HCT116 (cell line): Measurements from ENCODE around the gene DNAAF8. TPM values are rescaled to one million over a fixed set of nuclear protein-coding genes. Genes with fewer than 3 reads are reported as not detected.

ENCODE experiments used
- ATAC-seq: fragments of 200-7000 bp; cut with Tn5 transposase; 2 replicates; pipeline ENCODE4 v1.9.1; 2020; ENCODE audit warnings: mild to moderate bottlenecking, moderate library complexity
- BruUV-seq: library from RNA; stranded (reverse); fragments of 400-500 nt; replicated peaks from 2 replicates; lab custom pipeline; 2021; lab: Mats Ljungman, UMichigan
- CTCF ChIA-PET: fragments of 300-600 bp; sonication (Branson Sonifier 250); formaldehyde crosslinking; loops from one replicate; lab custom pipeline; 2021; ENCODE audit warnings: antibody characterized with exemption; lab: Charles Lee
- POLR2A ChIA-PET: fragments of 300-600, 350-600 bp; sonication (Branson Sonifier 250); formaldehyde crosslinking; loops from one replicate; lab custom pipeline; 2021; ENCODE audit warnings: antibody characterized with exemption; lab: Charles Lee
- RAD21 ChIA-PET, 2 experiments: fragments of 300-600 bp; sonication (Branson Sonifier 250); formaldehyde crosslinking; loops; one replicate each; lab custom pipeline; 2023; ENCODE audit warnings: low total read pairs in 2 of 2; ENCODE audit not compliant: uncharacterized antibody in 2 of 2, unreplicated experiment in 2 of 2, low non-redundant PET in 1 of 2; lab: Charles Lee
- DNase-seq: peaks from one replicate; pipeline ENCODE4 v3.0.0-alpha.2; 2010; ENCODE audit warnings: low read depth, low spot score
- H2AFZ ChIP-seq: fragments of 200-600 bp; shearing (Covaris generic), sonication (generic); 2 replicates; pipeline ENCODE4 v1.6.1; 2017; ENCODE audit warnings: low read depth, mixed run types, mixed read lengths, antibody characterized with exemption, low read length; ENCODE audit not compliant: poor library complexity, severe bottlenecking
- H3K27ac ChIP-seq: 2 replicates; pipeline ENCODE4 v1.5.1; 2012; ENCODE audit warnings: low read depth, low read length
- H3K27me3 ChIP-seq: fragments of 200-600 bp; sonication (generic); 2 replicates; pipeline ENCODE4 v1.6.1; 2016; ENCODE audit warnings: mixed run types, low read length, mixed read lengths; ENCODE audit not compliant: insufficient read depth
- H3K36me3 ChIP-seq, 2 experiments: fragments of 200-500 bp in 1 of 2; fragments of 200-600 bp in 1 of 2; sonication (Bioruptor generic) in 1 of 2; sonication (generic) in 1 of 2; 2 replicates each; pipeline versions ENCODE4 v1.5.1 to v1.6.1; 2014 to 2016; ENCODE audit warnings: low read length in 2 of 2, inconsistent platforms in 1 of 2, mixed read lengths in 1 of 2, mixed run types in 1 of 2; ENCODE audit not compliant: insufficient read depth in 2 of 2, control insufficient read depth in 1 of 2
- H3K4me1 ChIP-seq, 2 experiments: fragments of 200-600 bp in 1 of 2; sonication (generic) in 1 of 2; 2 replicates each; pipeline versions ENCODE4 v1.5.1 to v1.6.1; 2012 to 2017; ENCODE audit warnings: low read length in 2 of 2, inconsistent platforms in 1 of 2, mild to moderate bottlenecking in 1 of 2, mixed read lengths in 1 of 2, mixed run types in 1 of 2, moderate library complexity in 1 of 2; ENCODE audit not compliant: insufficient read depth in 2 of 2, control insufficient read depth in 1 of 2
- H3K4me2 ChIP-seq: fragments of 200-600 bp; sonication (generic); 2 replicates; pipeline ENCODE4 v1.6.1; 2017; ENCODE audit warnings: mixed run types, low read length, mixed read lengths
- H3K4me3 ChIP-seq, 2 experiments: fragments of 200-600 bp in 1 of 2; sonication (generic) in 1 of 2; replicated peaks in 1 of 2; 2 replicates each; pipeline ENCODE4 v1.5.1; 2011 to 2016; ENCODE audit warnings: low read length in 2 of 2, control low read depth in 1 of 2, low read depth in 1 of 2, mild to moderate bottlenecking in 1 of 2, mixed read lengths in 1 of 2, mixed run types in 1 of 2
- H3K79me2 ChIP-seq: fragments of 200-600 bp; sonication (generic); 2 replicates; pipeline ENCODE4 v1.6.1; 2017; ENCODE audit warnings: mild to moderate bottlenecking, mixed run types, low read length, moderate library complexity, mixed read lengths; ENCODE audit not compliant: insufficient read depth
- H3K9ac ChIP-seq: fragments of 200-600 bp; sonication (generic); 2 replicates; pipeline ENCODE4 v1.6.1; 2016; ENCODE audit warnings: low read length, mixed read lengths
- H3K9me2 ChIP-seq: fragments of 200-600 bp; sonication (generic), shearing (Covaris generic); 2 replicates; pipeline ENCODE4 v1.6.1; 2017; ENCODE audit warnings: mixed run types, mild to moderate bottlenecking, moderate library complexity; ENCODE audit not compliant: insufficient read depth
- H3K9me3 ChIP-seq, 2 experiments: fragments of 200-500 bp in 1 of 2; fragments of 200-600 bp in 1 of 2; sonication (Bioruptor generic) in 1 of 2; sonication (generic) in 1 of 2; 2 replicates each; pipeline ENCODE4 v1.6.1; 2014 to 2017; ENCODE audit warnings: low read length in 2 of 2, mixed read lengths in 2 of 2, inconsistent platforms in 1 of 2, low read depth in 1 of 2, mild to moderate bottlenecking in 1 of 2, mixed run types in 1 of 2, moderate library complexity in 1 of 2; ENCODE audit not compliant: control insufficient read depth in 1 of 2, insufficient read depth in 1 of 2
- H4K20me1 ChIP-seq: fragments of 200-600 bp; sonication (generic), shearing (Covaris generic); 2 replicates; pipeline ENCODE4 v1.6.1; 2017; ENCODE audit warnings: mixed run types, mild to moderate bottlenecking, moderate library complexity; ENCODE audit not compliant: insufficient read depth
- CBX3 ChIP-seq: IDR thresholded peaks from 2 replicates; pipeline ENCODE4 v1.6.1; 2012; ENCODE audit warnings: low read depth
- ELF1 ChIP-seq: IDR thresholded peaks from 2 replicates; pipeline ENCODE4 v1.6.1; 2012; ENCODE audit warnings: low read depth, borderline replicate concordance
- EZH2 ChIP-seq: fragments of 200-600 bp; sonication (generic); IDR thresholded peaks from 2 replicates; pipeline ENCODE4 v1.6.1; 2017; ENCODE audit warnings: antibody characterized with exemption, mixed run types
- JUND ChIP-seq: IDR thresholded peaks from 2 replicates; pipeline ENCODE4 v1.6.1; 2012
- POLR2A ChIP-seq: IDR thresholded peaks from 2 replicates; pipeline ENCODE4 v1.7.0; 2011; ENCODE audit warnings: borderline replicate concordance; ENCODE audit not compliant: insufficient read depth, insufficient read length; ENCODE audit errors: extremely low read depth
- POLR2AphosphoS5 ChIP-seq: IDR thresholded peaks from 2 replicates; pipeline ENCODE4 v1.6.1; 2011; ENCODE audit warnings: mild to moderate bottlenecking, low read depth, low read length, moderate library complexity
- RAD21 ChIP-seq: IDR thresholded peaks from 2 replicates; pipeline ENCODE4 v1.6.1; 2012; ENCODE audit warnings: low read depth, mild to moderate bottlenecking
- SP1 ChIP-seq: IDR thresholded peaks from 2 replicates; pipeline ENCODE4 v1.6.1; 2012; ENCODE audit warnings: low read depth
- ZFX ChIP-seq: fragments of 450-650 bp; IDR thresholded peaks from 2 replicates; pipeline ENCODE4 v1.6.1; 2017
- intact Hi-C: fragments of 100-400 bp; cut with micrococcal nuclease; formaldehyde crosslinking; loops from 2 replicates; pipeline ENCODE4 v1.10.0; 2022
- total RNA-seq: library from RNA; stranded (reverse); gene quantifications from one replicate; pipeline ENCODE4 v1.2.1, GENCODE V29; 2021; ENCODE audit not compliant: unreplicated experiment
- TF ChIP-seq, protein P1 (sequence below): IDR thresholded peaks from 2 replicates; pipeline ENCODE4 v1.6.1; 2011; ENCODE audit warnings: mild to moderate bottlenecking, low read length, moderate library complexity; ENCODE audit not compliant: insufficient replicate concordance; ENCODE audit errors: extremely low read depth
- TF ChIP-seq, protein P2 (sequence below): IDR thresholded peaks from 2 replicates; pipeline ENCODE4 v1.6.1; 2012; ENCODE audit warnings: low read depth
- TF ChIP-seq, protein P3 (sequence below): IDR thresholded peaks from 2 replicates; pipeline ENCODE4 v1.6.1; 2012
- TF ChIP-seq, protein P4 (sequence below), 3 experiments: fragments of 200-600 bp in 1 of 3; sonication (generic) in 1 of 3; IDR thresholded peaks in 2 of 3; conservative IDR thresholded peaks in 1 of 3; 2 replicates each; pipeline ENCODE4 v1.5.1; 2012 to 2017; ENCODE audit warnings: low read depth in 2 of 3, low read length in 2 of 3, antibody characterized with exemption in 1 of 3, borderline replicate concordance in 1 of 3, control low read depth in 1 of 3, mild to moderate bottlenecking in 1 of 3, mixed read lengths in 1 of 3, mixed run types in 1 of 3, moderate library complexity in 1 of 3; ENCODE audit not compliant: insufficient read depth in 1 of 3

The DNAAF8 gene
- total RNA-seq, 1 experiment from 2014 or later, result 1.0 TPM

DNA sequence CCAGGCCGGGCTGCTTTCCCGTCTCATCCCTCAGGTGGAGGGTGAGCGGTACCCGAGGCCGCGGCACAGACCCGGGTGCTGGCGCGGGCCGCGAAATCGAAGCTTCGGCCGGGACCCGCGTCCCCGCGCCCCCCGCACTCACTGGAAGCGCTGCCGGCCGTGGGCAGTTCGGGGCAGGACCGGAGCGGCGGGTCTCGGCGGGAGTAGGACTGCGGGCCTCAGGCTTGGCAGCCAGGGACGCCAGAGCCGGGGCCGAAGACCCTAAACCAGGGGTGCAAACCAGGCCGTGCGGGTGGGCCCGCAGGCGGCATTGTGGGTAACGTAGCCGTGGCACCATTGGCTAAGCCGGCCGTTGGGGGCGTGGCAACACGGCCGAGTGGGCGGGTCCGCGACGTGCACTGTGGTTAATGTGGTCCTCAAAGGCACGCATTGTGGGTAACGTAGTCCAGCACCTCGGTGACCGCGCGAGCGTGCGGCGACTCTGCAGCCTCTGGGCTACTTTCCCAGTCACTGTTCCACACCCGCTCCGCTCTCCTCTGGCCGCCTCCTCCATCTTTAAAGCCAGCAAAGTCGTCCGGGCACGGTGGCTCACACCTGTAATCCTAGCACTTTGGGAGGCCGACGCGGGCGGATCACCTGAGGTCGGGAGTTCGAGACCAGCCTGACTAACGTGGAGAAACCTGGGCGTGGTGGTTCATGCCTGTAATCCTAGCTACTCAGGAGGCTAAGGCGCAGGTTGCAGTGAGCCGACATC, 32.7 kb downstream of the DNAAF8 start, which contains the start of gene ZNF500 (continued):
- TF ChIP-seq, protein P1, sequence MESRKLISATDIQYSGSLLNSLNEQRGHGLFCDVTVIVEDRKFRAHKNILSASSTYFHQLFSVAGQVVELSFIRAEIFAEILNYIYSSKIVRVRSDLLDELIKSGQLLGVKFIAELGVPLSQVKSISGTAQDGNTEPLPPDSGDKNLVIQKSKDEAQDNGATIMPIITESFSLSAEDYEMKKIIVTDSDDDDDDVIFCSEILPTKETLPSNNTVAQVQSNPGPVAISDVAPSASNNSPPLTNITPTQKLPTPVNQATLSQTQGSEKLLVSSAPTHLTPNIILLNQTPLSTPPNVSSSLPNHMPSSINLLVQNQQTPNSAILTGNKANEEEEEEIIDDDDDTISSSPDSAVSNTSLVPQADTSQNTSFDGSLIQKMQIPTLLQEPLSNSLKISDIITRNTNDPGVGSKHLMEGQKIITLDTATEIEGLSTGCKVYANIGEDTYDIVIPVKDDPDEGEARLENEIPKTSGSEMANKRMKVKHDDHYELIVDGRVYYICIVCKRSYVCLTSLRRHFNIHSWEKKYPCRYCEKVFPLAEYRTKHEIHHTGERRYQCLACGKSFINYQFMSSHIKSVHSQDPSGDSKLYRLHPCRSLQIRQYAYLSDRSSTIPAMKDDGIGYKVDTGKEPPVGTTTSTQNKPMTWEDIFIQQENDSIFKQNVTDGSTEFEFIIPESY, result peak; percentile 51

DNA sequence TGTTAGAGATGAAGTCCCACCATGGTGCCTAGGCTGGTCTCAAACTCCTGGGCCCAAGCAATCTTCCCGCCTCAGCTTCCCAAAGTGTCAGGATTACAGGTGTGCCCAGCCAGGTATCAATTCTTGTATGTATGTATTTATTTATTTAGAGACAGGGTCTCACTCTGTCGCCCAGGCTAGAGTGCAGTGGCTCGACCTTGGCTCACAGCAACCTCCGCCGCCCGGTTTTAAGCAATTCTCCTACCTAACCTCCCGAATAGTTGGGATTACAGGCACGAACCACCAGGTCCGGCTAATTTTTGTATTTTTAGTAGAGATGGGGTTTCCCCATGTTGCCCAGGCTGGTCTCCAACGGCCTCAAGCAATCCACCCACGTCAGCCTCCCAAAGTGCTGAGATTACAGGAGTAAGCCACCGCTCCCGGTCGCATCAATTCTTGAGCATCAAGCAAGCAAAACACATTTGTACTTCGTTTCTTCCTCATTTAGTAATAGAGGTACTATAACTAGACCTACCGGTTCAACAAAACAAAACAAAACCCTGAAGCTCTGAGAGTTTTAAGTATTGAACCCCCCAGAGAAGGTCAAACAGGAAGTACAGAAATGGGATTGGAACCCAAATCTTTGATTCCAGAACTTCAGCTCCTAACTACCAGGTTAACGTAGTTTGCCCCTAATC, 33.7 kb downstream of the DNAAF8 start:
- RAD21 ChIA-PET, result interaction anchor here in 1 of 2 experiments (1.2 kb wide), 1 partner anchor 35 kb away, joined by 3 read pairs; the partner anchor contains the start of gene ROGDI
- ATAC-seq (no peak), DNase-seq (peak; percentile 8)
- Histone ChIP-seq H2AFZ (no peak overlapping the region), H4K20me1 (no peaks in the 10 kb centered on the region), H3K79me2 (peaks cover 21% of the 10 kb centered on the region; the same call in 1 of the 2 replicates), H3K9ac (peak overlapping the region; percentile 66), H3K27ac (peak overlapping the region; percentile 56), H3K27me3 (no peaks in the 10 kb centered on the region), H3K4me1 (peaks cover 12 to 23% of the 10 kb centered on the region in 2 experiments), H3K4me2 (peak overlapping the region; percentile 82), H3K9me3 (no peaks in the 10 kb centered on the region), H3K9me2 (no peaks in the 10 kb centered on the region), H3K36me3 (peaks cover 5 to 10% of the 10 kb centered on the region in 2 experiments; a peak in 3 of 4 replicates), H3K4me3 (peak overlapping the region; percentile 92 to 93)
- no TSS peak for BruUV-seq
- intact Hi-C loops, result loop anchor here (1.0 to 5.0 kb wide), 3 partner anchors 33 to 179 kb away; partner anchors contain the start of genes ANKS3, DNAAF8, GLYR1 and UBN1
- POLR2A ChIA-PET, result interaction anchor here (0.7 to 1.1 kb wide), 3 partner anchors 22 to 152 kb away, joined by 3 to 8 read pairs (median 4); partner anchors contain the start of genes ANKS3 and DNAAF8
- CTCF ChIA-PET, result interaction anchor here (1.3 kb wide), 1 partner anchor 144 kb away, joined by 4 read pairs; the partner anchor contains the start of gene MGRN1
- TF ChIP-seq POLR2AphosphoS5 (no peak), CBX3 (no peak), JUND (no peak), RAD21 (no peak), SP1 (no peak), ZFX (no peak), ELF1 (no peak), POLR2A (no peak), EZH2 (no peak)
- TF ChIP-seq, protein P2, sequence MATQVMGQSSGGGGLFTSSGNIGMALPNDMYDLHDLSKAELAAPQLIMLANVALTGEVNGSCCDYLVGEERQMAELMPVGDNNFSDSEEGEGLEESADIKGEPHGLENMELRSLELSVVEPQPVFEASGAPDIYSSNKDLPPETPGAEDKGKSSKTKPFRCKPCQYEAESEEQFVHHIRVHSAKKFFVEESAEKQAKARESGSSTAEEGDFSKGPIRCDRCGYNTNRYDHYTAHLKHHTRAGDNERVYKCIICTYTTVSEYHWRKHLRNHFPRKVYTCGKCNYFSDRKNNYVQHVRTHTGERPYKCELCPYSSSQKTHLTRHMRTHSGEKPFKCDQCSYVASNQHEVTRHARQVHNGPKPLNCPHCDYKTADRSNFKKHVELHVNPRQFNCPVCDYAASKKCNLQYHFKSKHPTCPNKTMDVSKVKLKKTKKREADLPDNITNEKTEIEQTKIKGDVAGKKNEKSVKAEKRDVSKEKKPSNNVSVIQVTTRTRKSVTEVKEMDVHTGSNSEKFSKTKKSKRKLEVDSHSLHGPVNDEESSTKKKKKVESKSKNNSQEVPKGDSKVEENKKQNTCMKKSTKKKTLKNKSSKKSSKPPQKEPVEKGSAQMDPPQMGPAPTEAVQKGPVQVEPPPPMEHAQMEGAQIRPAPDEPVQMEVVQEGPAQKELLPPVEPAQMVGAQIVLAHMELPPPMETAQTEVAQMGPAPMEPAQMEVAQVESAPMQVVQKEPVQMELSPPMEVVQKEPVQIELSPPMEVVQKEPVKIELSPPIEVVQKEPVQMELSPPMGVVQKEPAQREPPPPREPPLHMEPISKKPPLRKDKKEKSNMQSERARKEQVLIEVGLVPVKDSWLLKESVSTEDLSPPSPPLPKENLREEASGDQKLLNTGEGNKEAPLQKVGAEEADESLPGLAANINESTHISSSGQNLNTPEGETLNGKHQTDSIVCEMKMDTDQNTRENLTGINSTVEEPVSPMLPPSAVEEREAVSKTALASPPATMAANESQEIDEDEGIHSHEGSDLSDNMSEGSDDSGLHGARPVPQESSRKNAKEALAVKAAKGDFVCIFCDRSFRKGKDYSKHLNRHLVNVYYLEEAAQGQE, result no peak
- TF ChIP-seq, protein P3, sequence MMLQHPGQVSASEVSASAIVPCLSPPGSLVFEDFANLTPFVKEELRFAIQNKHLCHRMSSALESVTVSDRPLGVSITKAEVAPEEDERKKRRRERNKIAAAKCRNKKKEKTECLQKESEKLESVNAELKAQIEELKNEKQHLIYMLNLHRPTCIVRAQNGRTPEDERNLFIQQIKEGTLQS, result no peak
- TF ChIP-seq, protein P4, sequence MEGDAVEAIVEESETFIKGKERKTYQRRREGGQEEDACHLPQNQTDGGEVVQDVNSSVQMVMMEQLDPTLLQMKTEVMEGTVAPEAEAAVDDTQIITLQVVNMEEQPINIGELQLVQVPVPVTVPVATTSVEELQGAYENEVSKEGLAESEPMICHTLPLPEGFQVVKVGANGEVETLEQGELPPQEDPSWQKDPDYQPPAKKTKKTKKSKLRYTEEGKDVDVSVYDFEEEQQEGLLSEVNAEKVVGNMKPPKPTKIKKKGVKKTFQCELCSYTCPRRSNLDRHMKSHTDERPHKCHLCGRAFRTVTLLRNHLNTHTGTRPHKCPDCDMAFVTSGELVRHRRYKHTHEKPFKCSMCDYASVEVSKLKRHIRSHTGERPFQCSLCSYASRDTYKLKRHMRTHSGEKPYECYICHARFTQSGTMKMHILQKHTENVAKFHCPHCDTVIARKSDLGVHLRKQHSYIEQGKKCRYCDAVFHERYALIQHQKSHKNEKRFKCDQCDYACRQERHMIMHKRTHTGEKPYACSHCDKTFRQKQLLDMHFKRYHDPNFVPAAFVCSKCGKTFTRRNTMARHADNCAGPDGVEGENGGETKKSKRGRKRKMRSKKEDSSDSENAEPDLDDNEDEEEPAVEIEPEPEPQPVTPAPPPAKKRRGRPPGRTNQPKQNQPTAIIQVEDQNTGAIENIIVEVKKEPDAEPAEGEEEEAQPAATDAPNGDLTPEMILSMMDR (IDR thresholded peaks at IDR 0.05 in 2 of 3, conservative IDR thresholded peaks at IDR 0.05 in 1 of 3; ENCODE audit: borderline replicate concordance in 1 of 3, insufficient read depth in 1 of 3, low read depth in 2 of 3, low read length in 2 of 3), result no peak
